Cardiac ventricle fibroblast (primary cell): ENCODE measurements around the gene CCDC191. TPM values are rescaled to one million over a fixed set of nuclear protein-coding genes. Genes with fewer than 3 reads are reported as not detected.

ENCODE experiments used
- total RNA-seq: library from RNA; depleted of rRNA; stranded (reverse); fragments of >200 nt; gene quantifications from 2 replicates; pipeline ENCODE4 v1.2.3, GENCODE V29; 2015

CCDC191 gene
- 1.4 and 1.5 TPM in 2 replicates for total RNA-seq

GRCh38 chr3:114056130-114057010 lies at the start of gene CCDC191, which contains the start of gene QTRT2:
CCDC191 (minus strand) TSS chr3:114056526; CDS start chr3:114056466, 60 bp downstream.
QTRT2 (plus strand) TSS chr3:114056737; CDS start chr3:114065258, 8,521 bp downstream.

GRCh38 chr3:113947372-113948014 lies 108.8 kb downstream of the CCDC191 start, which contains the start of gene ZDHHC23:
ZDHHC23 (plus strand) TSS chr3:113948013; CDS start chr3:113948803, 790 bp downstream.

Other genes with a start within 250 kb of the CCDC191 start
- gene GRAMD1C, start 217.7 kb downstream of the CCDC191 start, total RNA-seq: 1.6 and 1.8 TPM in 2 replicates
- 0.56 and 1.1 TPM in 2 replicates for gene ZDHHC23, start 108.5 kb downstream of the CCDC191 start, total RNA-seq
- gene QTRT2, start 211 bp upstream of the CCDC191 start, total RNA-seq: 7.1 and 13.5 TPM in 2 replicates
- gene DRD3, start 122.5 kb upstream of the CCDC191 start, total RNA-seq: not detected in 2 replicates
- not detected in 2 replicates for gene ZNF80, start 181.1 kb upstream of the CCDC191 start, total RNA-seq
- not detected in 2 replicates for gene TIGIT, start 237.5 kb upstream of the CCDC191 start, total RNA-seq